Glomerular endothelial cell (primary cell): ENCODE results near the gene CAMK1D. TPM values are rescaled to one million over a fixed set of nuclear protein-coding genes. Genes with fewer than 3 reads are reported as not detected.
"Not testable (repeated sequence)": the region's sequence is repeated elsewhere in the genome, so short reads cannot be mapped to it uniquely, and the experiment has no call there.

ENCODE experiments used
- DNase-seq: peaks from one replicate; pipeline ENCODE4 v3.0.0-alpha.2; 2011; ENCODE audit warnings: low read depth, low spot score; ENCODE audit errors: extremely low read depth
- total RNA-seq: library from RNA; depleted of rRNA; stranded (reverse); fragments of >200 nt; gene quantifications from 2 replicates; pipeline ENCODE4 v1.2.3, GENCODE V29; 2015

Gene CAMK1D
- total RNA-seq, 1 donor from 2014 or later = 2.0 TPM

GRCh38 chr10:12340371-12340770 is 9.0 kb upstream of the CAMK1D start:
- DNase-seq = no peak

GRCh38 chr10:12340937-12341336 is 8.4 kb upstream of the CAMK1D start:
- DNase-seq = no peak

GRCh38 chr10:12341526-12341925 is 7.8 kb upstream of the CAMK1D start:
- DNase-seq = no peak

- DNase-seq = no peak
Measured at GRCh38 chr10:12344375-12345110, 4.8 kb upstream of the CAMK1D start.

- DNase-seq = no peak
Measured at GRCh38 chr10:12346707-12347106, 2.6 kb upstream of the CAMK1D start.

- DNase-seq = no peak
Measured at GRCh38 chr10:12348294-12348869, 965 bp upstream of the CAMK1D start.

GRCh38 chr10:12349629-12350166 is 351 bp downstream of the CAMK1D start:
- DNase-seq = no peak

GRCh38 chr10:12350167-12350872 is 973 bp downstream of the CAMK1D start:
- DNase-seq = no peak

- no peak for DNase-seq
Measured at GRCh38 chr10:12350925-12351324, 1.6 kb downstream of the CAMK1D start.

GRCh38 chr10:12351447-12351846 is 2.1 kb downstream of the CAMK1D start:
- DNase-seq = no peak

GRCh38 chr10:12351889-12352288 is 2.5 kb downstream of the CAMK1D start:
- DNase-seq = no peak

- DNase-seq = no peak
Measured at GRCh38 chr10:12353399-12354242, 4.3 kb downstream of the CAMK1D start.

- DNase-seq = not testable (repeated sequence)
Measured at GRCh38 chr10:12354696-12355095, 5.3 kb downstream of the CAMK1D start.

- no peak for DNase-seq
Measured at GRCh38 chr10:12355384-12355783, 6.0 kb downstream of the CAMK1D start.

GRCh38 chr10:12357525-12358151 is 8.3 kb downstream of the CAMK1D start:
- no peak for DNase-seq

- DNase-seq = no peak
Measured at GRCh38 chr10:12358863-12359564, 9.7 kb downstream of the CAMK1D start.

GRCh38 chr10:12360461-12360860 is 11.1 kb downstream of the CAMK1D start:
- DNase-seq = no peak

GRCh38 chr10:12361115-12361514 is 11.8 kb downstream of the CAMK1D start:
- DNase-seq = not testable (repeated sequence)

GRCh38 chr10:12364559-12364958 is 15.2 kb downstream of the CAMK1D start:
- no peak for DNase-seq

GRCh38 chr10:12367272-12367671 is 17.9 kb downstream of the CAMK1D start:
- no peak for DNase-seq
